Activated CD8-positive, alpha-beta T cell treated with anti-CD3 and anti-CD28 coated beads, Interleukin-2, amount 10 ng/mL, durations not matched to agents 7 days and 5 days (primary cell): ENCODE measurements around the gene DBH. TPM values are rescaled to one million over a fixed set of nuclear protein-coding genes. Genes with fewer than 3 reads are reported as not detected.

Experiments used
- ATAC-seq: fragments of 150-1000 bp; cut with Tn5 transposase; one replicate; pipeline ENCODE4 v1.10.0; 2021; ENCODE audit warnings: moderate library complexity
- CTCF ChIA-PET: fragments of 350-600 bp; sonication (Branson Sonifier 250); formaldehyde crosslinking; loops from one replicate; lab custom pipeline; 2021; ENCODE audit warnings: antibody characterized with exemption; lab: Charles Lee
- POLR2A ChIA-PET: fragments of 350-600 bp; sonication (Branson Sonifier 250); formaldehyde crosslinking; loops from one replicate; lab custom pipeline; 2021; ENCODE audit warnings: antibody characterized with exemption; lab: Charles Lee
- DNase-seq: peaks from one replicate; pipeline ENCODE4 v3.0.0-alpha.2; 2020
- H3K27ac Mint-ChIP-seq: one replicate; pipeline ENCODE4 v1.8.0; 2021; ENCODE audit warnings: mild to moderate bottlenecking, mixed read lengths
- H3K27me3 Mint-ChIP-seq: one replicate; pipeline ENCODE4 v1.8.0; 2021; ENCODE audit warnings: low read depth, mixed read lengths
- H3K36me3 Mint-ChIP-seq: one replicate; pipeline ENCODE4 v1.8.0; 2021; ENCODE audit warnings: low read depth, mixed read lengths
- H3K4me1 Mint-ChIP-seq: one replicate; pipeline ENCODE4 v1.8.0; 2021; ENCODE audit warnings: low read depth, mixed read lengths
- H3K4me3 Mint-ChIP-seq: one replicate; pipeline ENCODE4 v1.8.0; 2021; ENCODE audit warnings: mild to moderate bottlenecking, mixed read lengths
- H3K9me3 Mint-ChIP-seq: one replicate; pipeline ENCODE4 v1.8.0; 2022; ENCODE audit warnings: mixed read lengths; ENCODE audit not compliant: insufficient read depth
- total RNA-seq, 2 experiments: library from RNA; stranded (reverse); gene quantifications; one replicate each; pipeline ENCODE4 v1.2.3, GENCODE V29; 2021

The DBH gene
- total RNA-seq, 2 experiments from 2014 or later: not detected

- ATAC-seq (no peak), DNase-seq (no peak)
- H3K9me3 Mint-ChIP-seq: peaks cover 20% of the 10 kb centered on the region
- no peaks in the 10 kb centered on the region for H3K4me1 Mint-ChIP-seq
- ChIA-PET POLR2A (no interaction called here), CTCF (no interaction called here)
- H3K36me3 Mint-ChIP-seq: peaks cover 4% of the 10 kb centered on the region
- H3K27ac Mint-ChIP-seq: no peak overlapping the region
- no peaks in the 10 kb centered on the region for H3K27me3 Mint-ChIP-seq
- no peak overlapping the region for H3K4me3 Mint-ChIP-seq
Observed at GRCh38 chr9:133595910-133596309, 40.3 kb upstream of the DBH start.

- ATAC-seq (no peak), DNase-seq (no peak)
- ChIA-PET CTCF (interaction anchor here (1.1 kb wide), 1 partner anchor 146 kb away, joined by 3 read pairs; no protein-coding TSS in a partner anchor), POLR2A (no interaction called here)
- Mint-ChIP-seq H3K27me3 (no peaks in the 10 kb centered on the region), H3K4me3 (no peak overlapping the region), H3K9me3 (peaks cover 20% of the 10 kb centered on the region), H3K36me3 (peaks cover 4% of the 10 kb centered on the region), H3K27ac (no peak overlapping the region), H3K4me1 (no peaks in the 10 kb centered on the region)
Observed at GRCh38 chr9:133597316-133597957, 38.7 kb upstream of the DBH start.

DNA sequence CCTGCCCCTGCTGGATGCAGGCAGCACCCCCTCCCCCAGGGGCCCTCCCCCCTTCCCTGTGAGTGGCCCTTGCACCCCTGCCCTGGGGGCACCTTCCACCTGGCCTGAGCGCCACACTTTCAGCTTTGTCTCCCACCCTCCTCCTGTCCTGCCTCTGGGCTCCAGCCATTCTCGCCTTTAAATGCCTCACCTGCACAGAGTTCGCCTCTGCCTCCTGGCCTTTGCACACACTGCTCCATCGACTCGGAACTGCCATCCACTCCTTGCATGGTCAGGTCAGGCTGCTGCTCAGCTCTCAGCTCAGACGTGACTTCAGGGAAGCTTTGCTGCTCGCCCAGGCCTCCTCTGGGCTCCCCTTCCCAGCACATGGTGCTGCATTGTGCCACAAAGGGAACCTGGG is 37.2 kb upstream of the DBH start:
- H3K27ac Mint-ChIP-seq: no peak overlapping the region
- POLR2A ChIA-PET: no interaction called here
- no peak for DNase-seq
- H3K9me3 Mint-ChIP-seq: peaks cover 20% of the 10 kb centered on the region
- no peak overlapping the region for H3K4me3 Mint-ChIP-seq
- no peak for ATAC-seq
- no peaks in the 10 kb centered on the region for H3K4me1 Mint-ChIP-seq
- CTCF ChIA-PET: no interaction called here
- H3K36me3 Mint-ChIP-seq: peaks cover 4% of the 10 kb centered on the region
- no peaks in the 10 kb centered on the region for H3K27me3 Mint-ChIP-seq

DNA sequence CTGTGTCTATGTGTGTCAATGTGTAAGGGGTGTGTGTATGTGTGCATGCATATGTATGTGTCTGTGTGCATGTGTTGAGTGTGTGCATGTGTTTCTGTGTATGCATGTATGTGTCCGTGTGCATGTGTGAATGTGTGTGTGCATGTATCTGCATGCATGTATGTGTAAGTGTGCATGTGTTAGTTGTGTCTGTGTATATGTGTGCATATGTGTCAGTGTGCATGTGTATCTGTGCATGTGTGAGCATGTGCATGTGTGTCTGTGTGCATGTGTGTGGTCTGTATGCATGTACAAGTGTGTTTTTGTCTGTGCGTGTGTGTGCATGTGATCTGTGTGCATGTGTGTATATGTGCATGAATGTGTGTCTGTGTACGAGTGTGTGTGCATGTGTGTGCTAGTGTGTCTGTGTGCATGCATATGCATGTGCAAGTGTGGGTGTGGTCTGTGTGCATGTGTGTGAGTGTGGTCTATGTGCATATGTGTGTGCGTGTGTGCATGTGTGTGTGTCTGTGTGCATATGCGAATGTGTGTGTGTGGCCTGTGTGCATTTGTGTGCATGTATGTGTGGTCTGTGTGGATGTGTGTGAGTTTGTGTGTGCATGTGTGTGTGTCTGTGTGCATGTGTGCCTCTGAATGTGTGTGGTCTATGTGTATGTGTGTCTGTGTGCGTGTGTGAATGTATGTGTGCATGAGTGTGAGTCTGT is 36.5 kb upstream of the DBH start:
- Mint-ChIP-seq H3K4me1 (peaks cover 5% of the 10 kb centered on the region), H3K27ac (no peak overlapping the region), H3K4me3 (no peak overlapping the region), H3K27me3 (no peaks in the 10 kb centered on the region), H3K36me3 (peaks cover 4% of the 10 kb centered on the region), H3K9me3 (peaks cover 20% of the 10 kb centered on the region)
- DNase-seq: no peak
- no peak for ATAC-seq
- CTCF ChIA-PET: no interaction called here
- POLR2A ChIA-PET: no interaction called here

DNA sequence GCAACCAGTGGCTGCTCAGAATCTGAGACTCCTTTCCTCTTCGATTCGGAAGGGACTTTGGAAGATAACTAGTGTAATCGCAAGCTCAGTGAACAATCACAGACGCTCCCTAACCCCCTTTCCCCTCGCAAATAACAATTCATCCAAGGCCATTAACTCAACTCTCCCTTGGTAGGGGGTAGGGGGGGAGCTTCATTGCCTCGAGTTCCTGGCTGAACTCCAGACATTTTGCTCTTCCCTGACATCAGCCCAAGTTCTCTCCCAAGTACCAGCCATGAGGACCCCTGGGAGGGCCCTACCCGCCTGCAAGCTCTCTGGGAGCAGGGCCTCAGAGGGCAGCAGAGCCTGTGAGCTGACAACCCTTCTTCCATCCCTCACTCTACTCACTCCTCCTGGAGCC is 35.4 kb upstream of the DBH start:
- CTCF ChIA-PET: interaction anchor here (1.3 kb wide), 1 partner anchor 126 kb away, joined by 4 read pairs; no protein-coding TSS in a partner anchor
- ATAC-seq: no peak
- Mint-ChIP-seq H3K27me3 (no peaks in the 10 kb centered on the region), H3K4me1 (peaks cover 10% of the 10 kb centered on the region), H3K9me3 (peaks cover 20% of the 10 kb centered on the region), H3K36me3 (peaks cover 4% of the 10 kb centered on the region), H3K27ac (no peak overlapping the region), H3K4me3 (no peak overlapping the region)
- no peak for DNase-seq
- POLR2A ChIA-PET: no interaction called here

DNA sequence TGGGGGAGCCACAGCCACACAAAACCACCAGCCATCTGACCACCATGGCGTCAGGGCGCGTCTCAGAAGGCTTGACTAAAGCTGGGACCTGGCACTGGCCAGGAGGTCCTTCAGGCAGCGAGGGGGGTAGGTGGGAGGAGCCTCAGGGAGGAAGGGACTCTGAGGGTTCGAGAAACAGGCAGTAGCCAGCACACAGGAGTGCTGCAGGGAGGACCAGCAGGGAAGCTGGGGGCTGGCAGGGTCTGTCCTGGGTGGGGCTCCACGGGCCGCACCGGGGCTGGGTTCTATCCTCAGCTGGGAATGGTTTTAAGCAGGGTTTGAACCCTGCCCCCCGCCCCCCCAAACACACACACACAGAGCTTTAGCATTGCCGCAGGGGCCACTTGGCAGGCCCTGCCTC is 34.4 kb upstream of the DBH start:
- ATAC-seq (no peak), DNase-seq (no peak)
- Mint-ChIP-seq H3K36me3 (peaks cover 4% of the 10 kb centered on the region), H3K9me3 (peaks cover 14% of the 10 kb centered on the region), H3K4me3 (no peak overlapping the region), H3K27ac (no peak overlapping the region), H3K27me3 (peaks cover 4% of the 10 kb centered on the region), H3K4me1 (peaks cover 10% of the 10 kb centered on the region)
- POLR2A ChIA-PET: no interaction called here
- CTCF ChIA-PET: no interaction called here

- CTCF ChIA-PET: interaction anchor here (1.1 to 3.5 kb wide), 2 partner anchors 9 to 112 kb away, joined by 4 to 26 read pairs; no protein-coding TSS in a partner anchor
- no peak for ATAC-seq
- Mint-ChIP-seq H3K4me3 (no peak overlapping the region), H3K4me1 (peaks cover 10% of the 10 kb centered on the region), H3K27ac (no peak overlapping the region), H3K27me3 (peaks cover 6% of the 10 kb centered on the region), H3K36me3 (peaks cover 2% of the 10 kb centered on the region), H3K9me3 (peaks cover 9% of the 10 kb centered on the region)
- POLR2A ChIA-PET: no interaction called here
- no peak for DNase-seq
Observed at GRCh38 chr9:133602277-133602676, 33.9 kb upstream of the DBH start.

DNA sequence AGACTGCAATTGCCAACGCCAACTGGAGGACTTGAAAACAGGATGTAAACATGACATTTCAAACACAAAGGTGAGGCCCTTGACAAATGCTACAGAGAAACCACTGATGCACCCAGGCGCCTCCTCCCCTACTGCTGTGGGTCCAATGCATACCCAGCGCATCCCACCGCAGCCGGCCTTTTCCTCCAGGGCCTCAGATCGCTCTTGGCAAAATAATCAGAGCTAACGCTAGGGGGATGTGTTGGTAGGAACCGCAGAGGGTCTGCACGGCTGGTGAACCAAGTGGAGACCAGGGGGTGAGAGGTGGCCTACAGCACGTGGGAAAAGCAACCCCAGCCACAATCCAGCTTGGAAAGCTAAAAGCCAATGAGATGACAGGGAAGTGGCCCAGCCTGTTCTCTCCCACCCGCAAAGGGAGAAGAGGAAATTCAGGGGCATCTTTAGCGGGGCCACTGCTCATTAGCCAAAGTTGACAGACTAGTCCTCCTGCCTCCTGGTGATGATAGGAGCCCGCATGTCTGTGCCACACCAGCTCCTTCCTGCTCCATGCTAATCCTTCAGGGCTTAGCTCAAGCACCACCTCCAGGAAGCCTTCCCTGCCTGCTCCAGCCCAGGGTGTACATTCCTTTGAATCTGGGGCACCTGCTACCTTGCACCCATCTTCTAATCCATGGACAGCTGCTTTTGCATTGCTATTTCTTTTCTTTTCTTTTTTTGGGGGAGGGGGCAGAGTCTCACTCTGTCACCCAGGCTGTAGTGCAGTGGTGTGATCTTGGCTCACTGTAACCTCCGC is 32.8 kb upstream of the DBH start:
- ATAC-seq (no peak), DNase-seq (no peak)
- Mint-ChIP-seq H3K36me3 (no peaks in the 10 kb centered on the region), H3K27me3 (peaks cover 10% of the 10 kb centered on the region), H3K9me3 (no peaks in the 10 kb centered on the region), H3K27ac (no peak overlapping the region), H3K4me3 (no peak overlapping the region), H3K4me1 (peaks cover 10% of the 10 kb centered on the region)
- POLR2A ChIA-PET: interaction anchor here (0.9 kb wide), 1 partner anchor 64 kb away, joined by 3 read pairs; no protein-coding TSS in a partner anchor
- CTCF ChIA-PET: interaction anchor here (0.7 to 3.5 kb wide), 4 partner anchors 10 to 124 kb away, joined by 3 to 26 read pairs (median 12); no protein-coding TSS in a partner anchor

DNA sequence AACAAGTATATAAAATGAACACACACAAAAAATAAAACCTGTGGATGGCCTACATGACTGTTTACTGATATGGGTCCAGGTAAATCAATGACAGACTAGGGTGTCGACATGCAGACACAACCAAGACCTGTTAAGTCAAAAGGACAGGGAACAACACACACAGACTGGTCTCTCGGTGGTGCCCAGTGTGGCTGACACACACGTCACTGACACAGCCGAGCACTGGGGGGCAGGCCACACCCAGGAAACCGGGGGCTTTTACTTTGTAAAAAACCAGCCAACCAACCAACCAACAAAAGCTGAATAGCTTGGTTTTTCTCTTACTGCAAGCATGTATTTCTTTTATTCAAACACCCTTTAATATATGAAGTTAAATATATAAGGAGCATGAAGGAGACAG is 31.9 kb upstream of the DBH start:
- CTCF ChIA-PET: interaction anchor here (1.3 to 3.5 kb wide), 7 partner anchors 14 to 390 kb away, joined by 3 to 26 read pairs (median 6); no protein-coding TSS in a partner anchor
- peak; percentile 79 for ATAC-seq
- peak; percentile 66 for DNase-seq
- Mint-ChIP-seq H3K27me3 (peaks cover 12% of the 10 kb centered on the region), H3K27ac (no peak overlapping the region), H3K4me1 (peaks cover 10% of the 10 kb centered on the region), H3K4me3 (no peak overlapping the region), H3K9me3 (no peaks in the 10 kb centered on the region), H3K36me3 (no peaks in the 10 kb centered on the region)
- POLR2A ChIA-PET: no interaction called here

- DNase-seq (no peak), ATAC-seq (peak; percentile 59)
- no peaks in the 10 kb centered on the region for H3K9me3 Mint-ChIP-seq
- POLR2A ChIA-PET: no interaction called here
- no peak overlapping the region for H3K4me3 Mint-ChIP-seq
- H3K36me3 Mint-ChIP-seq: no peaks in the 10 kb centered on the region
- CTCF ChIA-PET: interaction anchor here (1.3 to 3.5 kb wide), 7 partner anchors 14 to 390 kb away, joined by 3 to 26 read pairs (median 6); no protein-coding TSS in a partner anchor
- no peak overlapping the region for H3K27ac Mint-ChIP-seq
- H3K27me3 Mint-ChIP-seq: peaks cover 17% of the 10 kb centered on the region
- peaks cover 10% of the 10 kb centered on the region for H3K4me1 Mint-ChIP-seq
Observed at GRCh38 chr9:133604856-133605255, 31.3 kb upstream of the DBH start.

DNA sequence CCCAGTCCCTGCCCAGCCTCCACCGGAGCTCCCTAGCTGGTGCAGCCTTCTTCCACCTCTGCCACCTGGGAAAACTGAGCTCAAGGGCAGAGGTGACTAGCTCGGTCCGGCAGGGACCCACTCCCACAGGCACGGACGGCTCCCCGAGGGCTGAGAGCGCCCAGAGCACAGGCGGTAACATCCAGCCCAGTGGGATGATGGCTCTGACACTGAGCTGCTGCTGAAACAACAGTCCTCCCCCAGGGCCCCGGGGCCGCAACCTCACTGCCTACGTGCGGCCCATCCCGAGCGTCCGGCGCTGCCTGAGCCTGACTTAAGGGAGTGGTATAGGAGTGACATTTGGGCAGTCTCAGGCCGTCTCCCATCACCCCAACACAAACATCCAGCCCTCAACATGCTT is 30.7 kb upstream of the DBH start:
- no peak for DNase-seq
- Mint-ChIP-seq H3K9me3 (no peaks in the 10 kb centered on the region), H3K4me1 (peaks cover 10% of the 10 kb centered on the region), H3K4me3 (no peak overlapping the region), H3K27ac (no peak overlapping the region), H3K36me3 (no peaks in the 10 kb centered on the region), H3K27me3 (peaks cover 22% of the 10 kb centered on the region)
- POLR2A ChIA-PET: interaction anchor here (0.7 kb wide), 1 partner anchor 31 kb away, joined by 3 read pairs; the partner anchor contains the start of gene DBH
- no peak for ATAC-seq
- CTCF ChIA-PET: interaction anchor here (1.3 to 3.5 kb wide), 6 partner anchors 15 to 389 kb away, joined by 3 to 26 read pairs (median 6); no protein-coding TSS in a partner anchor
